ENCODE results near the gene OR4F15.

OR4F15 gene

DNA sequence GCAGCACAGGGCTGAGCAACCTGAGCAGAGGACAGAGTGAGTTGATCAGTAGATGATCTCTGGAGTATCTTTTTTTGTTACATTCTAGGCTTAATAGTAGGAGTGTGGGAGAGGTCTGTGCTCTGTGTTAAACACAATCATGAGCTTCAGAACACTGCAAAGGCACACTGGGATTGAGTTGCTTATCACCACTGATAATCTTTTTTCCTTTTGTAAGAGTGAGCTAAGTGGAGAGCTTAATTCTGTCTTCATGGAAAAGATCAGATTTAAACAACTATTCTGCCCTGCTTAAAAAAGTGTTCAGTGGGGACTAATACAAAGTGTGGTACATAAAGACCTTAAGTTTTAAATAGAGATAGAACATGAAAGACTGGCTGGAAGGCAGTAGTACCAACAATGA is 7.6 kb upstream of the OR4F15 start:
- DNase-seq = no peak

DNA sequence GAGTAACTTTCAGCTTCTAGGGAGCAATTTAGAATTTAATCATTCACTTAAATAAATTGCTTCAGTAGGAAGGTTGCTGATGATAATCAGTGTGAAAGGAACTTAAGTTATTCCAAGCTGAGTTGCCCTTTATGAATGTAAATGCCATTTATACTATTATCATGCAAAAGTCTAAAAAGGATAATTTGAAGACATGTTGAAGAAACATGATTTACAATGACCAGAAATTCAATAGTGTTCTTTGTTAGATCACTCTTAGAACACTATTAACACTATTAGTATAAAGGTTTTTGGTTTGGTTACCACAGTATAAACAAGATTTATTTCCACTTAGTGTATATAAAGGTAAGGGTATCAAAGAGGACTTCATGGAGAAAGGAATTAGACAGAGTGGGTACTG is 7.1 kb upstream of the OR4F15 start:
- DNase-seq = no peak

DNA sequence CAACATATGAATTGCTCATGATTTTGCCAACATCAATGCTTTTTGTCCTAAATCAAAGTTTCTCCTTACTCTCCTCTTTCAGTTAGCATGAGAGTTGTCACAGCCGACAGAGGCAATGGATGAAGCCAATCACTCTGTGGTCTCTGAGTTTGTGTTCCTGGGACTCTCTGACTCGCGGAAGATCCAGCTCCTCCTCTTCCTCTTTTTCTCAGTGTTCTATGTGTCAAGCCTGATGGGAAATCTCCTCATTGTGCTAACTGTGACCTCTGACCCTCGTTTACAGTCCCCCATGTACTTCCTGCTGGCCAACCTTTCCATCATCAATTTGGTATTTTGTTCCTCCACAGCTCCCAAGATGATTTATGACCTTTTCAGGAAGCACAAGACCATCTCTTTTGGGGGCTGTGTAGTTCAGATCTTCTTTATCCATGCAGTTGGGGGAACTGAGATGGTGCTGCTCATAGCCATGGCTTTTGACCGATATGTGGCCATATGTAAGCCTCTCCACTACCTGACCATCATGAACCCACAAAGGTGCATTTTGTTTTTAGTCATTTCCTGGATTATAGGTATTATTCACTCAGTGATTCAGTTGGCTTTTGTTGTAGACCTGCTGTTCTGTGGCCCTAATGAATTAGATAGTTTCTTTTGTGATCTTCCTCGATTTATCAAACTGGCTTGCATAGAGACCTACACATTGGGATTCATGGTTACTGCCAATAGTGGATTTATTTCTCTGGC is 6.2 kb upstream of the OR4F15 start:
- DNase-seq = no peak

DNA sequence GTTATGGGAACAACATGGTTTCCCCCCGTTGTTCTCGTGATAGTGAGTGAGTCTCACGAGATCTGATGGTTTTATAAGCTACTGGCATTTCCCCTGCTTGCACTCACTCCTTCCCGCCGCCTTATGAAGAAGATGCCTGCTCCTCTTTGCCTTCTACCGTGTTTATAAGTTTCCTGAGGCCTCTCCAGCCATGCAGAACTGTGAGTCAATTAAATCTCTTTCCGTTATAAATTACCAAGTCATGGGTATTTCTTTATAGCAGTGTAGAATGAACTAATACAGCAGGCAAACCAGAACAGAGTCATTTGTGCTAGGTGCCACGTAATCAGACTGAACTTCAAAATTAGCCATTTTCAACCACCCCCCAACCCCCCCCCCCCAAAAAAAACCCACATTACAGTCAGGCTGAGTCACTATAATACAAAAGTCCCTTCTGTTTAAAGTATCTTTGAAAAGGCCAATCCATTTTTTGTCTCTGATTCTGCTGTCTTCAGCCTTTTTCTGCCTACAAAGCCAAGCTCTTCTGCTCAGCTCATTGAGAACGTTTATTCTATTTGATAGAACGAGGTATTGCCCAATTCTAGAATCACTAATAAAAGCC is 4.6 kb upstream of the OR4F15 start:
- DNase-seq = no peak

DNA sequence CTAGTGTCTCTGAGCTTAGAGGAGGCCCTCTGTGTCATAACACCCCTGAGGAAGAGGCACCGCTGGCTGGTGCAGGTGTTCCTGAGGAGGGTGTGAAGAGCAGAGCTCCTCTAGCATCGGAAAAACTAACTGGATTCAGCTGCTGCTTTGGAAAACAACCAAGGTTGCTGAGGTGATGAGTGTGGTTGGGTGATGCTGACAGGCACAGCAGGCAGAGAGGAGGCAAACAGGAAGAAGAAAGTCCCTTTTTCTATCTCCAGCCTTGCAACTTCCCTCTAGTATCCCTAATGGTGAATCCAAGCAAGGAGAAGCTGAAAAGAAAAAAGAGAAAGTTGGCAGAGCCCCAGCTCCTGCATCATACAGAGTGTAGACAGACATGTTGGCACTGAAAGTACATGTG is 3.8 kb upstream of the OR4F15 start:
- no peak for DNase-seq

DNA sequence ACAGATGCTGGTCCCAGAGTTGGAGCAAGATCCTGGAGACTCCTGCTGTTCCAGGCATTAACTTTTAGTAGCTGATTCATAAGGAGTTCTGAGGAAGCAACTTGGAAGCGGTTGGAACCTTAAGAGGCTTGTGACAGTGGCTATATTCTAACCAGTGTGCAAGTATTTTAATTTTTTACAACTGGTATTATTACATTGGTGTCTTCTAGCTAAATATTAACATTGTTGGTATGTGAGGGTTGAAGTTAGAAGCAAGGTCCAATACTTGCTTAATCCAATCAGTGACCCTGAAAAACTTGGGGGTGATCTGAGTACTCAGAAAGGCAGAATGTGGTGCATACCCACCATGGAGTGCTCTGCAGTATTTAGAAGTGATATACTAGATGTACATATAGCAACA is 1.5 kb upstream of the OR4F15 start:
- DNase-seq = no peak

DNA sequence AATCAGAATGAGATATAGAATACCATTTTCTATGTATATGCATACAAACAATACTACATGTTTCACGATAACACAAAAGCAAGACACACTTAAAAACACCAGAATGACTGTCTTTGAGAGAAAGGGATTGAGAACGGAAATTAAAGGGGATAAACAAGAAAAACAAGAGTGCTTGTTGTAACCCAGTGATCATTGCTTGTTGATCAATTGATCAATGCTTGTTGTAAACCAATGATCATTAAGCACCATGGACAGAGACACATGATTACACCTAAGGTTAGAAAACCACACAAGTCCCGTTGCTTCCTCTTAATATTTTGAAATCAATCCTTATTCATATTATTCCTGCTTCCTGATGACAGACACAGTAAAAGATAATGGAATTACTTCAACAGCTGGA is 1.1 kb upstream of the OR4F15 start:
- no peak for DNase-seq

DNA sequence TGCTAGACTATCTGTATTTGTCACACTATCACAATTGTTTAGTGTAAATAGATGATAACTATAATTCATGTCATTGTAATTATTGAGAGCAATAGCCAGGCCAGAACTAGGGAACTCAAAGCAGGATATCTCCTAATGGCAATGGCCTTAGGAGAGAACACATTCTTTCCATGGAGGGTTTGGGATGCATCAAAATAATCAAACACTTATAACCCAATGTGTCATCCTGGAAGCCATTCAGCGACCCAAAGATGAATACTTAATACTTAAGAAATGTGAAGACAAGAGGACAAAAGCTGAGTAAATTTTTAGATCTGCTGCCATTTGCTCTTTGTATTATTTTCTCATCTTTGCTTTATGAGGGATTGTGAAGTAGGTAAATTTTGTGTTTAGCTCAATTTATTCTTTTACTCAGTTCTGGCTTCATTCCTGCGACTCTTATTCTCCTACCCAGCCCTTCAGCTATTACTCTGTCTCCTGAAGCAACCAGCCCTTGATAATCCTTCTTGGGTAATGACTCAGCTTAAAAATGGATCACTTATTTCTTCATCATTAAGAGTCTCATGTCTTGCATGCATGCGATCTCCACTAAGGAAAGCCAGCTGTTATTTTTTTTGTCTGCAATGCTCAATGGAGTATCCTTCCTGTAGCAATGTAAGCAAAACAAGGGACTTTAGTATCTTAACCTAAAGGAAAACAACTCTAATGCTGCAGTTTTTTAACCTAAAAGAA is 2.0 kb downstream of the OR4F15 start:
- DNase-seq = no peak

DNA sequence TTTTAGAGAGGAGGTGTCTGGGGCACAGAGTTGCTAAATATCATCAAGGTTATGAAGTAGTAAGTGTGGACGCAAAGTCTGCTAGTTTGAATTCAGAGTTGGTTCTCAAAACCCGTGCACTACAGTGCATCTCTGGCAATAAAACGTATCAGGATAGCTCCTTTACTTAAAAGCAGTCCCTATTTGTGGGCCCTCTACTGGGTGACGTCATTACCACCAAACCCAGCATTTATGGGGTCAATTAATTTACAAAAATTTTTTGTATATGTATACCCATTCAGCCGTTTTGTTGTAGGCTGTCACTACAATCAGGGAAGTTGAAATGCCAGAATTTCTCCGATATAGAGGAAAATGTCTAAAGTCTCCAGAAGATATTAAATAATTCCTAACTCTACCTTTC is 8.8 kb downstream of the OR4F15 start:
- no peak for DNase-seq

DNA sequence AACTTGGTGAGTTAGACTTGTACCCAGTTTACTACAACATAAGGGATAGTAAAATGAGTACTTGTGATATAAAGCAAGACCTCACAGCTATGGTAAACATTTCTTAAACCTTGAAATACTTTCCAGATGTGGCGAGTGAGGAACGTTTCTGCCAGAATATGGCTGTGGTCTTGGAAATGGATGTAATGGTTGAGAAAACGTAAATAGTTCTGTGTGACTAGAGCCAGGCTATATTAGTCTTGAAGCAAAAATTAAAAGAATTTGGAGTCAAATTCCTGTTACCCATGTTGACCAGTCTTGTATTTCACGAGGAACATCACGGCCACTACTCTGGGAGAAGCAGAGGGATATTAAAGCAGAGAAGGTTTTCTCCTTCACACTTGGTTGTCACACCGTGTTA is 15.3 kb downstream of the OR4F15 start:
- DNase-seq = no peak

DNA sequence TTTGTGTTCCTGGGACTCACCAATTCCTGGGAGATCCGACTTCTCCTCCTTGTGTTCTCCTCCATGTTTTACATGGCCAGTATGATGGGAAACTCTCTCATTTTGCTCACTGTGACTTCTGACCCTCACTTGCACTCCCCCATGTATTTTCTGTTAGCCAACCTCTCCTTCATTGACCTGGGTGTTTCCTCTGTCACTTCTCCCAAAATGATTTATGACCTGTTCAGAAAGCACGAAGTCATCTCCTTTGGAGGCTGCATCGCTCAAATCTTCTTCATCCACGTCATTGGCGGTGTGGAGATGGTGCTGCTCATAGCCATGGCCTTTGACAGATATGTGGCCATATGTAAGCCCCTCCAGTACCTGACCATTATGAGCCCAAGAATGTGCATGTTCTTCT is 16.8 kb downstream of the OR4F15 start:
- no peak for DNase-seq

DNA sequence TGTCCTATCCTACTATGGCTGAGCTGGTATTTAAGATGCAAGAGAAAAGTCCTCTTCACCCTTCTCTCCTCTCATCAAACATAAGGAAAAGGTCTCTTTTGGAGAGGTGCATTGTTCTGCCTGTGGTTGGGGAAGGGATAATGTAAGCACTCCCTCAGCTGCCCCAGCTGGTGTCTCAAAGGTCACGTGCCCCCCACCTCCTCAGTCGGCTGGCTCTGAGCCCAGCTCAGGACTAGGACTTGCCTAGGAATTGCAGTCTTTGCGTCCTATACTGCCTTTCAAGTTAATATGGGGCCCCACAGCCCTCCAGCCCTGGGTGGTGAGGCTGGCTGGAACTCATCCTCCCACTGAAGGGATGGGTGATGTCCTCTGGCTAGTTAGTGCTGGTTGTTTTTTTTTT is 29.7 kb downstream of the OR4F15 start:
- no peak for DNase-seq

DNA sequence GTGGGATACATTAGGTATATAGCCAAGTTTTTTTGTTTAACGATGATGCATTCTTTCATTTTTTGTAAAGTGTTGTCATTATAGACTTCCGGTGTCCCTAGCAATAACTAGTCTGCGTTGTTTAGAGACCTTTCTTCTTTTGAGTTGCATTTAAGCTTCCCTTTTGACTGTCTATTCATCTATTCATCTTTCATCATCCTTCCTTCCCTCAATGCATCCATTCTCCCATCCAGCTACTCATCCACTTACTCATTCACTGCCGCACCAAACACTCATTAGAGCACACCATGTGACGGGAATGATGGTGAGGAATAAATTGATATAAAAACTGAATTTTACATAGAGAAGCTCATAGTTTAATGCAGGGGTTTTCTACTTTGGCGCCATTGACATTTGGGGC is 32.9 kb downstream of the OR4F15 start:
- no peak for DNase-seq

DNA sequence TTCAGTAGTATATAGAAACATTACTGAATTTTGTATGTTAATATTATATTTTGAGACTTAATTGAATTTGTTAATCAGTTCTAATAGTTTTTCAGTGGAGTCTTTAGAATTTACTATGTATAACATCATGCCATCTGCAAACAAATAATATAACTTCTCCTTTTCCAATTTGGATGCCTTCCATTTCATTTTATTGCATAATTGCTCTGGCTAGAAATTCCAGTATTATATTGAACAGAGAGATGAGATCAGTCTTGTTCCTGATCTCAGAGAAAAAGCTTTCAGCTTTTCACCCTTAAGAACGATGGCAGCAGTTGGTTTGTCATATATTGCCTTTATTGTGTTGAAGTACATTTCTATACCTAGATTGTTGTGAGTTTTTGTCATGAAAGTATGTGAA is 40.4 kb downstream of the OR4F15 start:
- DNase-seq = no peak

Measured in NCI-H2081 treated with DMSO at 0.1 percent for 48 hours (cell line).